DOHH2 (cell line): ENCODE data around the gene CYP2D6.

Experiments used
- CTCF ChIP-seq: fragments of 200-600 bp; sonication (generic); IDR thresholded peaks from one replicate; pipeline ENCODE4 v1.5.1; 2014; ENCODE audit warnings: antibody characterized with exemption, mild to moderate bottlenecking, low read depth, low read length; ENCODE audit not compliant: poor library complexity, severe bottlenecking
- EZH2phosphoT487 ChIP-seq: fragments of 200-600 bp; sonication (generic); IDR thresholded peaks from 2 replicates; pipeline ENCODE4 v1.6.1; 2017; ENCODE audit warnings: borderline replicate concordance, mild to moderate bottlenecking, antibody characterized with exemption, low read length, moderate library complexity, mixed read lengths

GRCh38 chr22:42168476-42168875, 37.9 kb upstream of the CYP2D6 start:
- TF ChIP-seq CTCF (no peak), EZH2phosphoT487 (no peak)
